GM19239 (cell line): Measurements from ENCODE around the gene RPS6KA6.

Source experiments
- DNase-seq: peaks from one replicate; pipeline ENCODE4 v3.0.0; 2011; ENCODE audit warnings: low spot score; ENCODE audit not compliant: insufficient read length
- FAIRE-seq: peaks from 2 replicates; lab custom pipeline; 2011; peaks lifted over from hg19 to GRCh38; lab: Jason Lieb, UNC

Gene RPS6KA6

GRCh38 chrX:84044051-84044450, 143.9 kb downstream of the RPS6KA6 start:
- FAIRE-seq, result no peak

More at GRCh38 chrX:84044051-84044450, 143.9 kb downstream of the RPS6KA6 start:
- no peak for DNase-seq
